ENCODE results near the gene NF2.

The NF2 gene

GRCh38 chr22:29626497-29627195 lies 23.2 kb downstream of the NF2 start:
- intact Hi-C loops (cut with DNase I): no loop called here
- DNase-seq: no peak

GRCh38 chr22:29627196-29627535 lies 23.7 kb downstream of the NF2 start:
- intact Hi-C loops (cut with DNase I): no loop called here
- no peak for DNase-seq

- intact Hi-C loops (cut with DNase I): no loop called here
- peak in 1 of 42 donors; percentile 3 for DNase-seq
Measured at GRCh38 chr22:29628996-29629902, 25.8 kb downstream of the NF2 start.

- intact Hi-C loops (cut with DNase I): loop anchor here (10.0 kb wide), 2 partner anchors 375 to 455 kb away; partner anchors contain the start of gene HORMAD2
- no peak for DNase-seq
Measured at GRCh38 chr22:29629903-29630516, 26.6 kb downstream of the NF2 start.

- intact Hi-C loops (cut with DNase I): loop anchor here (10.0 kb wide), 2 partner anchors 374 to 454 kb away; partner anchors contain the start of gene HORMAD2
- DNase-seq: peak in 9 of 42 donors; percentile 12 to 48 (median 26)
Measured at GRCh38 chr22:29630987-29631386, 27.6 kb downstream of the NF2 start.

- intact Hi-C loops (cut with DNase I): loop anchor here (10.0 kb wide), 2 partner anchors 373 to 453 kb away; partner anchors contain the start of gene HORMAD2
- DNase-seq: no peak
Measured at GRCh38 chr22:29631725-29632124, 28.3 kb downstream of the NF2 start.

GRCh38 chr22:29632672-29633071 lies 29.2 kb downstream of the NF2 start:
- intact Hi-C loops (cut with DNase I): loop anchor here (10.0 kb wide), 2 partner anchors 372 to 452 kb away; partner anchors contain the start of gene HORMAD2
- DNase-seq: no peak

- no peak for DNase-seq
- intact Hi-C loops (cut with DNase I): loop anchor here (10.0 kb wide), 2 partner anchors 371 to 451 kb away; partner anchors contain the start of gene HORMAD2
Measured at GRCh38 chr22:29633514-29634312, 30.3 kb downstream of the NF2 start.

GRCh38 chr22:29634847-29635246 lies 31.4 kb downstream of the NF2 start:
- intact Hi-C loops (cut with DNase I): loop anchor here (10.0 kb wide), 2 partner anchors 370 to 450 kb away; partner anchors contain the start of gene HORMAD2
- DNase-seq: no peak

- peak in 12 of 42 donors; percentile 12 to 64 (median 30) for DNase-seq
- intact Hi-C loops (cut with DNase I): loop anchor here (10.0 kb wide), 2 partner anchors 369 to 449 kb away; partner anchors contain the start of gene HORMAD2
Measured at GRCh38 chr22:29635734-29636357, 32.4 kb downstream of the NF2 start.

- DNase-seq: no peak
- intact Hi-C loops (cut with DNase I): loop anchor here (10.0 kb wide), 2 partner anchors 368 to 448 kb away; partner anchors contain the start of gene HORMAD2
Measured at GRCh38 chr22:29636751-29637150, 33.3 kb downstream of the NF2 start.

- intact Hi-C loops (cut with DNase I): loop anchor here (10.0 kb wide), 2 partner anchors 368 to 448 kb away; partner anchors contain the start of gene HORMAD2
- no peak for DNase-seq
Measured at GRCh38 chr22:29637181-29637580, 33.7 kb downstream of the NF2 start.

- intact Hi-C loops (cut with DNase I): loop anchor here (10.0 kb wide), 2 partner anchors 366 to 446 kb away; partner anchors contain the start of gene HORMAD2
Measured at GRCh38 chr22:29638678-29639077, 35.2 kb downstream of the NF2 start.

GRCh38 chr22:29639096-29639495 lies 35.7 kb downstream of the NF2 start:
- intact Hi-C loops (cut with DNase I): loop anchor here (10.0 kb wide), 2 partner anchors 366 to 446 kb away; partner anchors contain the start of gene HORMAD2
- DNase-seq: no peak

More at GRCh38 chr22:29638678-29639077, 35.2 kb downstream of the NF2 start:
- no peak for DNase-seq

GRCh38 chr22:29641042-29641699 lies 37.7 kb downstream of the NF2 start:
- no peak for DNase-seq
- intact Hi-C loops (cut with DNase I): no loop called here

GRCh38 chr22:29641700-29642330 lies 38.4 kb downstream of the NF2 start:
- DNase-seq: no peak
- intact Hi-C loops (cut with DNase I): no loop called here

GRCh38 chr22:29642694-29643093 lies 39.3 kb downstream of the NF2 start:
- intact Hi-C loops (cut with DNase I): no loop called here
- no peak for DNase-seq

All from head of caudate nucleus (tissue), 42 donors.